Activated T-cell treated with anti-CD3 and anti-CD28 coated beads for 1 hour (primary cell): ENCODE results near the gene COMMD10.

ENCODE experiments used
- DNase-seq: peaks from one replicate; pipeline ENCODE4 v3.0.0-alpha.2; 2020; ENCODE audit warnings: low read depth

Gene COMMD10

DNA sequence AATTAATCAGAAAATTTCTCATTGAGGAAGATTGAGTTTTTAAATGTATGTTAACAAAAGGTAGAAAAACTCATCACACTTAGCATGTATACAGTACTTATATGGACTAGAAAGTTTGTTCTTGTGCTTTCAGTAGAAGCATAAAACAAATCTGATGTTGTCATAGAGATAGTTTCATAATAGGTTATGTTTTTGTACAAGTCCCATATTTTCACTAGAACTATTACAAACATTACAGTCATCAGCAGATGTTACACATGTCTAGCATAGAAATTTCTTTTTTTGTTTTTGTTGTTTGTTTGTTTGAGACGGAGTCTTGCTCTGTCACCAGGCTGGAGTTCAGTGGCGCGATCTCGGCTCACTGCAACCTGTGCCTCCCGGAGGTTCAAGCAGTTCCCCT is 131.4 kb downstream of the COMMD10 start:
- DNase-seq = no peak

DNA sequence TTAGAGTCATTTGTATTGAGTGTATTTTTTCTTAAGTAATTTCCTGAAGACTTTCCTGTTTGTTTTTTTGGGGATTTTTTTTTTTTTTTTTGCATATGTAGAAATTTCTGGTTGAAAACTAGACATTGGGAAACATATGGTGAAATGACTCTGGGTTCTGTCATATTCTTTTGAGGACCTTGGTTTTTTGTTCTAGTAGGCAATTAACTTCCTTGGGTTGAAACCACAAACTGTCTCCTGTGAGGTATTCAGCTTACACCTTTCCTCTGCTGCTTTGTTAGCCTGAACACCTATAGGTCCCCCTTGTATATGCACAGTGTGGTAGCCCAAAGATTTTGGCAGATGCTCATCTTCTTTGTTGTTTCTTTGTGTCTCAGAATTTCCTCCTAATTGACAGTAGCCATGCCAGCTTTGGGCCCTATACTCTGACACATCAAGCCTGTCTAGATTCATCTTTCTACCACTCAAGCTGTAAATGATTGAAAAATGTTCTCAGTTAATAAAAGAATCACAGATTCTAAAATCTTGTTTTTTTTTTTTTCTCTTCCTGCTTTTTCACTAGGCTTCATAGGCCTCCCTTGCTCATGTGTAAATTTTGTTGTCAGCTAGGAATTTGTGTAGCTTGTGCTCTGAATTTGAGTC is 140.6 kb downstream of the COMMD10 start:
- no peak for DNase-seq

DNA sequence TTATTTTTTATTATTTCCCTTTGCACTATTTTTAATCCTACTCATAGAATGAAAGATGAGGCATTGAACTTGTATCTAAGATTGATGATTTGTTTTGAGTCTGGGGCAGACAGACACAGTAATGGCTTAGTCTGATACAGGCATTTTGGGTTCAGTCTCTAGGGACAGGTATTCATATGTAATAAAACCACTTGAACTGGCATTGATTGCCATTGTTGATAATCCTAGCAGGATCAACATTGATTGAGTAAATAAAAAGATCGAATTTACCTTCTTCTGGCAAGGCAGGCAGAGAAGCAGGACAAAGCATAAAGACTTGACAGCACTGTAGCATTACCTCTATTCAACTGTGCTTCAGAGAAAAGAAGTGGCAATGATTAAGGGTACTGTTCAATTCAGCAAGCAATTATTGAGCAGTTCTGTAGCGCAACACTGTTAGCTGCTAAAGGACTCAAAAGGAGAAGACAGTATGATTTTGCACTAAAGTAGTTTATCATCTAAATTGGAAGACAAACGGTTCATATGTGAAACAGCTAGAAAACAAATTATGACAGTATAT is 144.4 kb downstream of the COMMD10 start:
- DNase-seq = no peak

DNA sequence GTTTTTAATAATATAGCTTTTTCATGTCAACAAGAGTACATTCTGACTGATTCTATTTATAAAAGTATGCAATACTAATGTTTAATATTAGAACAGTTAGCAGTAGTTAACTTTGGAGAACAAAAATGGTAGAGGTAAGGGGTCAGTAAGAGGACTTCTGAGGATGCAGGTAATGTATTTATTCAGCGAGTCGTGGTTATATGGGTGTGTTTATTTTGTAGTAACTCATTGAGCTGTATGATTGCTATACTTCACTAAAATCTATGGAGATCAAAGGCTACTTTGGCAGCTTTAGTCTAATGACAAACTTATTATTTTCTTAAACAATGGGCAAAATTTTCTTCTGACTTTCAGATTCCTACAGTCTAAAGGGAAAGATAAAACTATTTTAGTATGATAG is 146.5 kb downstream of the COMMD10 start:
- DNase-seq = no peak

DNA sequence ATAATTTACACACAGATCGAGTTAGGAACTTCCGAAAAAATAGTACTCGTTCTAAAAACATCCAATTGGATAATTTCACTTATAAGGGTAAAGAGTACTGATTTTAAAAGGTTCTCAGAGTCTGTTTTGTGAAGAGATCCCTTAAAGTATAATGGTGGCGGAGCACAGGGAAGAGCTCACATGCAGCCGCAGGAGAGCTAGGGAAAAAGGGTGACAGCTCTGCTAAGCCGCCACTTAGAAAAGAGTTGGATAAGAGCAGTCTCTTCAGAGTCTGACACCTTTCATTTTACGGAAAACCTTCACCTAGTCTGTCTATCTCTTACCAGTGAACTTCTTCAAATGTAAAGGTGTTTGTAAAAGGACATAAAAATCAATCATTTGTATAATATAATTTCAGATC is 149.9 kb downstream of the COMMD10 start:
- no peak for DNase-seq

DNA sequence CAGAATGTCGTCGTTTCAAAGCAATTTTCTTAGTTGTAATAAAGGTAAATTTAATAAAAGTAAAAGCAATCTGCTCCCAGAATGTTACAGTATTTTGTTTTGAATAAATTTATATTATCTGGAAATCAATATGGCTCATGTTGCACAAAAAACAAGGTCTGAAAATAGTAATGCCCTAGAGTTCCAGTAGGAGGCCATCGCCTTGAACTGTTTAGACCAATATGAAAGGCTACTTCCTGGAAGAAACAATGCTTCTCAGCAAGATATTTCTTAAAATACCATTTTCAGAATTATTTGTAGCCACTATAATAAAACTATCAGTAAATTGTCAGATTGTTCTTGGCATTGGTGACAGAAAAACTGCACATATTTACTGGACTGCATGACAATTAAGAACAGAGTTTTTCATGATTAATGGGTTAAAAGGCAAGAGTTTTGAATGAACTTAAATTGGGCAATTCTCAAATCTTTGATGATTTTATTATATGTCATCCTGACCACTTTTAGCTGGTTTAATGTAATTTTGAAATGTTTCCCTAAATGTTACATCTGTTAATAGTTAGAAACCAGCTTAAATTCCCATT is 153.2 kb downstream of the COMMD10 start:
- DNase-seq = no peak

DNA sequence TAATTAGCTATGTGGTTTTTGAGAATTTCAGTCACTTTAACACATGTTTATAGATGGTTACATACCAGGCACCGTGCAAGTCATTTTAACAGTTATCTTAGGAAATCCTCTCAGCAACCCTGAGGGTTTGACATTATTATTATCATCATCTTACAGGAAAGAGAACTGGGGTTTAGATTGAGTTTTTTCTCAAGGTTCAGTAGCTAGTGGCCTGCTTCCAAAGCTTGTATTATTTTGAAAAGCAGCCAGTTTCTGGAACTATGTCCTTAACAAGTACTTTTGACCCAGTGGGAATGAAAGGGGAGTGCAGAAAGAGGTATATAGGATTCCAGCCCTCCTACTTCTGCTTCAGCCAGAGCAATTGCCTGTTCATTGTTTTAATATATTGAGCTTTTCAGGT is 157.5 kb downstream of the COMMD10 start:
- no peak for DNase-seq

DNA sequence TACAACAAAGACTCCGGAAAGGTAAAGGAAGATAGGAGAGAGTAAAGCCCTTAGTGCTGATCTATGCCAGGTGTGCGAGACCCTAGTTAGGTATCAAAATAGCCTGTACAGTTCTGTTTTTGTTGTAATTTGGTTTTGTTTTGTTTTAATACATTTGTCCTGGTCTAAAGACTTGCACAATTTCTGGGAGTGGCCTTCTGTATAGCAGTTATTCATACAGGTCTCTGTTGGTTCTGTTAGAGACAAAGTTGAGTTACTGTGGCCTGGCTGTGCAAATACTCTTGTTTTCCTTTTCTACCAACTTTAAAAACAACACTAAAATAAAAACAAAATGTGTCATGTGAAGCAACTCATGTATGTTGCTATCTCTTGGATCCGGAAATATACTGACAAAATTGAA is 163.6 kb downstream of the COMMD10 start:
- DNase-seq = no peak

DNA sequence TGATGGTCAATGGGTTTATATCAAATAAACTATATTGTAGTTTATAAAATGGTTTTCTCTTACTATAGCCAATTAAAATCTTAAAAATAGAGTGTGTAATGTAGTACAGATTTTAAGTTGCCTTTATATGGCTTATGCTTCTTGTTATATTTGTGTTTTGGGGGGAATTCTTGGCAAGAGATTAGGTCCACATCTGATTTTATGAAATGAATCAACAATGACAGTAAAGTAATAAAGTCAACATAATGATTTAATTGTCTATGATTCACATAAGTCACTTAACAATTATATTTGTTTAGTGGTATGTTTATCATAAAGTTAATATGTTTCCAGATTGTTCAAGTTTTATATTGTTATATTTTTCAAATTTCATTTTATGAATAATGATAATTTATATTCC is 164.8 kb downstream of the COMMD10 start:
- no peak for DNase-seq

DNA sequence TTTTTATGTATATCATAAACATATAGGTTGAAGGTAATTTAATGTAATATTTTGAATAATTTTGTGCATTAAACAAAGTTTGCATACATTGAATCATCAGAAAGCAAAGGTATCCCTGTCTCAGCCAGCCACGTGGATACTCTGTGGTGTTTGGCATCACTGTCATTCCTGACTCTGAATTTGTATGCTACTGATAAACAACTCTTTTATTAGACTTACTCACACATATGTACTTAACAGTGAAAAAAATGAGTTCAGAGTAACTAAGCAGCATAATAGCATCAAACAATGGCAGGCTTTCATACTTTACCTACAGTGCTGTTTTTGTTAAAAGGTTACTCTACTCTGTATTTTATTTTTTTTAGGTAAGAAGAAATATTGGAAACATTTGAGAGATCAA is 171.9 kb downstream of the COMMD10 start:
- no peak for DNase-seq

DNA sequence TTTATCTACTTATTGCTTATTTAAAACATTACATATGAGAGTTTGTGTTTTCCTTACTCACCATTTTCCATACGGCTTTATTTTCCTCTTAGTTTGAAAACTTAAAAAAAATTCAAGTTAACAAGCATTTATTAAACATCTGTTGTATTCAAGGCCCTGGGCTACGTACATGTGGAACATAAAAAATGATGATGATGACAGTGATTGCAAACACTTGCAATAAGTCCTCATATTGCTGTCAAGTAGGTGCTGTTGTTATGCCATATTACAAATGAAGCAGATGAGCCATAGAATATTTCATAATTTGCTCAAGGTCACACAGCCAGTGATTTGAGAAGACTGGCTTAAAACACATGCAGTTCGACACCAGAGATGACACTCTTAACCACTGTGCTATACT is 180.6 kb downstream of the COMMD10 start:
- no peak for DNase-seq

DNA sequence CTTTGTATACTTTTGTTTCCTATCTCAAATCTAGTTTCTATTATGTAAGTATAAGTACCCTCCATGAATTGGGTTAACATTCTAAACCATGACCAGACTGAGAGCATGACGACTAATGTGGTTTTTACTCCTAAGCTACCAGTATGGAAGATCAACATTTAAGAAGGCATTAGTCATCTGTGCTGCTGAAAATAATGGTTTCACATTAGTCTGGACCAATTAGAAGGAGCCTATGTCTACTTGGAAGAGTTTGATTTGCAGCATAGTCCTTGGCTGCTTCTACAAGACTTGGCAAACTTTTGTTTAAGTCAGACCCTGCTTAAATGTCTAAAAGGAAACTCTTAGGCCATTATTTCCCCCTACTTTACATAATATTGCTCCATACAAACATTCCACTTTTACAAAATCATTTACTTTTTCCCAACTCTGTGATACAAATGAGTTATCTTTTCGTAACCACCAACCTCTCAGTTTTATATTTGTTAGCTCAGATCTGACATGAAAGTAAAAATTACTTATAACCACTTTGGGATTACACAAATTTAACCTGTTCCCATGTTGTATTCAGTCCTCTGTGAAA is 186.7 kb downstream of the COMMD10 start:
- no peak for DNase-seq

DNA sequence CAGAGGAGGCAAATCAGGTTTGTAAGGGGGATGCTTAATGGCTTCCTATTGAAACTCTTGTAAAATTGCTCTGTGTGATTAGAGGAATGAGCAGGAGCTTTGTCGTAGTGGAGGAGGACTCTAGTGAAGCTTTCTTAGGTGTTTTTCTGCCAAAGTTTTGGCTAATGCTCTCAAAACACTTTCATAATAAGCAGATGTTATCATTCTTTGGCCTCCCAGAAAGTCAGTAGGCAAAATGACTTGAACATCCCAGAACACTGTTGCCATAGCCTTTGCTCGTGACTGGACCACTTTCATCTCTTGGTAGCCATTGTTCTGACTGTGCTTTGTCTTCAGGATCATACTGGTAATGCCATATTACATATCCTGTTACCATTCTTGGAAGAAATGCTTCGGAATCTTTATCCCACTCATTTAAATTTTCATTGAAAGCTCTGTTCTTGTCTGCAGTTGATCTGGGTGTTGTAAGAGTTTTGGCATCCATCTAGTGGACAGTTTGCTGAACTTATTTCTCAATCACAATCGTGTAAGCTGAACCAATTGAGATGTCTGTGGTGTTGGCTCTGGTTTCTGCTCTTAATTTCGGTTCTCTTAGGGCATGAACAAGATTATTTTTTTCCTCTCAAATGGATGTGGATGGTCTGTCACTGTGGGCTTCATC is 187.6 kb downstream of the COMMD10 start:
- DNase-seq = no peak

DNA sequence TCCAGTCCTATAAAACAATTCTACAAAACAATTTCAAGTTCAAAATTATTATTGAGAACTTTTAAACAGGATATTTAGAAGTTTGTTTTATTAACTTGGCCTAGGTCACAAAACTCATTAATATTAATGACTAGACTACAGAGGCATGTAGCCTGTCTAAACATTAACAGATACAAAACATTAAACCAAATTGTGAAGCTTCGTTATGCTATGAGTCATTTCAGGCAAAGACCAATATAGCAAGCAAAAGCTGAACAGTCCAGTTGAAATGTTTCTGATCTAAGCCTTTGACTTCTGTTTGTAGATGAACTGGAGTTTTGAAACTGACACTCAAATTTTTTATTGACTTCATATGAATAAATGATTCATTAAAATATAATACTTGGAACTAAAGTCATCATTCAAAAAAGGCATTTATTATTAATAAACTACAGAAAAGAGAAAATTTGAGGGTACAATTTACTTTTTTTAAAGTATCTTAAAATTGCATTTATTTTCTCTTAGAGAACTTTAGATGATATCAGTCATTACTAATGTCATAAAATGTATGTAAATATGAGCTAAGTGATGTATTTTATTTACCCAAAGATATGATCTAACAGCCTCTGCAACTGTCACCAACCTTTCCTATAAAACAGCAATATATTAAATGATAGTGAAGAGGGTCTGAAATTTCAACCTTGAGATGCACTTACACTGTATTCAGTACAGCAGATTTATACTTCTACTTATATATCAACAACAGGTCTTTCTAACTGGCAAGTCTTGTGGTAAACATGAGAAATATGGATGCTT is 188.8 kb downstream of the COMMD10 start:
- DNase-seq = no peak

DNA sequence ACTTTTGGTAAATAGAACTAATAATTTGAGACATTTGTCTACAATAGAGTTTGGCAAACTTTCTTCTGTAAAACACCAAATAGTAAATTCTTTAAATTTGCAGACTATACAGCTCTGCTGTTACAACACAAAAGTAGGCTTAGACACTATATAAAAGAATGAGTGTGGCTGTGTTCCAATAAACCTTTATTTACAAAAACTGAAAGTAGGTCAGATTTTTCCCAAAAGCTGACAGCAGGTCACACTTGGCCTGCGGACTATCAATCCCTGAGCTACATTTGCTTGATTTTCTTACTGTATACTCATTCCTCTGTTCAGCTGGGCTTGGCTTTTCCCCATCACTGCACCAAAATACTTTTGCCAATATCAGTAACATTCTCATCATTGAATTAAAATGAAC is 189.4 kb downstream of the COMMD10 start:
- DNase-seq = no peak

DNA sequence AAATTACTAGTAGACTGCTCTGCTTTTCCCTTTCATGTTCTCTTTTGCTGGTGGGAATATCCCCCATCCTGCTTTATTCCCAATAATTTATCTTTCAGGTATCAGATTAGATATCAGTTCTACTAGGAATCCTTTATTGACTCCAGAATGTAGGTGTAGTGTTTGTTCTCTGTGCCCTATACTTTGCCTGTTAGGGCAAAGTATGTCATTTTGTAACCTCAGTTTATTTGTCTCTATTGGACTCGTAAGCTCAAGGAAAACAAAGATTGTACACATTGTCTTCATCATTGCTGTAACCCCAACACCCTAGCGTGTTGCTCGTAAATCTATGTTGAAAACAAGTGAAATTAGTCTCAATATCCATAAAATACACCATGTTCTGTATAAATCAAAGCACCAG is 190.5 kb downstream of the COMMD10 start:
- DNase-seq = no peak

DNA sequence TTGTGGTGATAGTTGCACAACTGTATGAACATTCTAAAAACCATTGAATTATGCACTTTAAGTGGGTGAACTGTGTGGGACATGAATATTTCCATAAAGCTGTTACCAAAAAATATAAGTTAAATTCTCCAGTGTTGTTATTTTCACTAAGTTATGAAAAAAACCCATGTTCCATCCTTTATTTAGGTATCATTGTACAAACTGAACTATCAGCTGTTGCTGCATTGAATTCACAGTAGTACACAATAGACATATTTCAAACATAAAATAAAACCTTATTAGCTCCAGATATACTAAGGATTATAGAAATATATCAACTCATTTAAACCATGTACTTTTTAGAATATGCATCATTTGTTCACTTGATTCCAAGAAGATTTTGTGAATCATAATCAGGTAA is 192.1 kb downstream of the COMMD10 start:
- DNase-seq = no peak

DNA sequence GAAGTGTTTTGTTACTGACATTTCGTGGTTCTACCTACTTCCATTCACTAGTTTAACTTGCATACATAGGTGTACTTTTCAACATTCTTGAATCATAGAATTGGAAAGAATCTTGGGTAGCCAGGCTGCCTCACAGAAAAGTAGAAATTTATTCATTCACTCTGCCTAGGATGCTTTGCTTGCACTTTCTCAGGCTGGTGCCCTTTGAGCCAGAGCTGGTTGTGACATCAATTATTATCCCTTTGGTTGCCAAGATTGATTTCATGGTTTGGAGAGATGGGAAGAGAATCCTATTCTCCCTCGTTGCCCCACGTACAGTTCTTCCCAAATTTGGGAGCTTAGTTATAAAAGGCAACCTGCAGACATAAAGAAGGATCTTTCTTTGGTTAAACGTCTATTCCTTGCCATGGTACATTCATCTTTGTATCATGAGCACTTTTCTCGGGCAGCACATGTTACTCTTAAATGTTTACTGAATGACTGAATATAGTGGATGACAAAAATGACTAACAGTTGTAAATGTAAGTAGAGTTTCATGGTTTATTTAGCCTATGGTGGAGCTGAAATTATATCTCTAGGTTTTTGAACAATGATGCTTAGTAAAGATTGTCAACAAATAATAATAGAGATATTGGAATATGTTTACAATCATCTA is 195.5 kb downstream of the COMMD10 start:
- DNase-seq = no peak

DNA sequence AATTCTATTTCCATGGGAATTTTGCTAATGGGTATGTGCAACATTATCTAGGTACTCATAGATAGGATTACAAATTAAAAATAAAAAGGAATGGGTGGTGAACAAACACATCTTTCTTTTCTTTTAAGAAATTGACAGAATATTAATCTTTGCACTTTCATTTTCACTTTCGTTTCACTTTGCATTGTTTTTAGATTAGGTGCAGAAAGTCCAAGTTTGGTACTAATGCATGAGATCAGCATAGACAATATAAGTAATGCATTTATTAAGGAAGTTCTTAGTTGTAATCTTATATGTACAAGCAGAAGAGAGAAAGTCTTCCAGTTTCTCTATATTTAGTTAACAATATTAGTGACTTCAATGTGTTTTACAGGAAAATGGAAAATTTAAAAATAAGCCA is 196.5 kb downstream of the COMMD10 start:
- no peak for DNase-seq

DNA sequence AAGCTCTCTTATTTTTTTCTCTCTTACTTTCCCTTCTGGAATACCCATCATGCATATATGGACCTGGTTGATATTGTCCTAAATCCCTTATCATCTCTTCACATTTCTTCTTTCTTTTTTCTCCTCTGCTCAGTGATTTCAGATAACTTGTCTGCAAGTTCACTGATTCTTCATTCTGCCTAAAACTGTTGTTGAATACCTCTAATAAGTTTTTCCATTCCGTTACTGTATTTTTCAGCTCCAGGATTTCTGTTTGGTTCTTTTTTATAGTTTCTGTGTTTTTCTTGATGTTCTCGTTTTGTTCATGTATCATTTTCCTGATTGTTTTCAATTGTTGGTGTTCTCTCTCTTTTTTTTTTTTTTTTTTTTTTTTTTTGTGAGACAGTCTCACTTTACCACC is 203.7 kb downstream of the COMMD10 start:
- no peak for DNase-seq

DNA sequence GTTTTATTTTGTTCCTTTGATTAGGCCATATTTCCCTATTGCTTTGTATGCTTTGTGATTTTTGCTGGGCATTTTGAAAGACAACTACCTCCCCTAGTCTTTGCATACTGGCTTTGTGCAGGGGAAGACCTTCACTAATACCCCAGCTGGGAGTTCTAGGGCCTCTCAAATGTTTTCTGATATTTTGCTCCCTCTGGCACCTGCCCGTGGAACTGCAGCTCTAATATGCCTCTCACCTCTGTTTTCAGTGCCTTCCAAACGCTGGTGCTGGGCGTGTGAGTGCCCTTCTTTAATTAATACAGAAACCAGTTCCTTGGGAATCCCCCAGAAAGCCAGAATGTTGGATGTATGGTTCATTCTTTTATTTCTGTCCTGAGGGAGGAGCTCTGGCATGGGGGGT is 204.5 kb downstream of the COMMD10 start:
- no peak for DNase-seq

DNA sequence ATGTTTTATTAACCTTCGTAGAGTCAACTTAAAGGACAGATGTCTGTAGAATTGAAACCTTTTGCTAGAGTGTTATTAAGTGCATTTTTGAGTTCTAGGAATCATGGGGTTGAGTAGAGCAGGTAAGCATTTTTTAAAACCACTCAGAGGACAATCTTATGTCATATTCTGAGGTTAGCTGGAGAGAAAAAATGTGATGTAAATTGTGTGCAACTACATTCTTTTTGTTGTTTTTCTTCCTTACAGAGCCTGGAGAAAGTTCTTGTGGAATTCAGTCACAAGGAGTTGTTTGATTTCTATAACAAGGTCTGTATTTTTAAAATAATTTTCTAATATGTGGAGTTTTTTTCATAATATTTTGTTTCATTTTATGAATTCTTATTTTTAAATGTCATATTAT is 206.4 kb downstream of the COMMD10 start:
- DNase-seq = no peak
